HFFc6 (cell line): ENCODE results near the gene DUSP1. TPM values are rescaled to one million over a fixed set of nuclear protein-coding genes. Genes with fewer than 3 reads are reported as not detected.

Experiments used
- DNase-seq: peaks from one replicate; pipeline ENCODE4 v3.0.0-alpha.2; 2018
- H3K27ac Mint-ChIP-seq: 2 replicates; pipeline ENCODE4 v1.8.0; 2020; ENCODE audit warnings: mild to moderate bottlenecking, mixed read lengths
- H3K27me3 Mint-ChIP-seq: 2 replicates; pipeline ENCODE4 v1.8.0; 2021; ENCODE audit warnings: mild to moderate bottlenecking, moderate library complexity, mixed read lengths; ENCODE audit not compliant: insufficient read depth
- H3K36me3 Mint-ChIP-seq: 2 replicates; pipeline ENCODE4 v1.8.0; 2021; ENCODE audit warnings: low read depth, mixed read lengths
- H3K4me1 Mint-ChIP-seq: 2 replicates; pipeline ENCODE4 v1.8.0; 2020; ENCODE audit warnings: low read depth, mixed read lengths
- H3K4me3 Mint-ChIP-seq: 2 replicates; pipeline ENCODE4 v1.8.0; 2020; ENCODE audit warnings: mild to moderate bottlenecking, moderate library complexity, mixed read lengths
- H3K9me3 Mint-ChIP-seq: 2 replicates; pipeline ENCODE4 v1.8.0; 2020; ENCODE audit warnings: mild to moderate bottlenecking, mixed read lengths
- long read RNA-seq: library from polyadenylated mRNA; unstranded; transcript quantifications from one replicate; pipeline ENCODE4 v2.0.0, GENCODE V29; 2019
- total RNA-seq, 6 experiments: library from RNA; stranded (reverse); fragmentation: NEBNext Ultra II Directional; extraction: Animal tissue kit (Norgen Biotek cat#: 25700); gene quantifications; 2 replicates in 1 of 6; 3 replicates in 5 of 6; pipeline ENCODE4 v1.2.3, GENCODE V29; 2021
- TF ChIP-seq, protein P1 (sequence below): fragments of 200-600 bp; sonication (generic); IDR thresholded peaks from 2 replicates; pipeline ENCODE4 v1.5.0; 2021; ENCODE audit warnings: antibody characterized with exemption, mild to moderate bottlenecking

DUSP1 gene
- total RNA-seq = 100 to 1,000 TPM; 213 to 319 (median 307) TPM
- long read RNA-seq, transcript DUSP1-201 (4 exons, 2,019 nt) = major isoform, 671 of 740 reads
- long read RNA-seq, partial matches to known transcripts = 36 of 740 reads
- long read RNA-seq, other reads (novel, unspliced or antisense) = 33 of 740 reads

- H3K9me3 Mint-ChIP-seq = peaks cover 44% of the 10 kb centered on the region
- TF ChIP-seq, protein P1, sequence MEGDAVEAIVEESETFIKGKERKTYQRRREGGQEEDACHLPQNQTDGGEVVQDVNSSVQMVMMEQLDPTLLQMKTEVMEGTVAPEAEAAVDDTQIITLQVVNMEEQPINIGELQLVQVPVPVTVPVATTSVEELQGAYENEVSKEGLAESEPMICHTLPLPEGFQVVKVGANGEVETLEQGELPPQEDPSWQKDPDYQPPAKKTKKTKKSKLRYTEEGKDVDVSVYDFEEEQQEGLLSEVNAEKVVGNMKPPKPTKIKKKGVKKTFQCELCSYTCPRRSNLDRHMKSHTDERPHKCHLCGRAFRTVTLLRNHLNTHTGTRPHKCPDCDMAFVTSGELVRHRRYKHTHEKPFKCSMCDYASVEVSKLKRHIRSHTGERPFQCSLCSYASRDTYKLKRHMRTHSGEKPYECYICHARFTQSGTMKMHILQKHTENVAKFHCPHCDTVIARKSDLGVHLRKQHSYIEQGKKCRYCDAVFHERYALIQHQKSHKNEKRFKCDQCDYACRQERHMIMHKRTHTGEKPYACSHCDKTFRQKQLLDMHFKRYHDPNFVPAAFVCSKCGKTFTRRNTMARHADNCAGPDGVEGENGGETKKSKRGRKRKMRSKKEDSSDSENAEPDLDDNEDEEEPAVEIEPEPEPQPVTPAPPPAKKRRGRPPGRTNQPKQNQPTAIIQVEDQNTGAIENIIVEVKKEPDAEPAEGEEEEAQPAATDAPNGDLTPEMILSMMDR = peak; percentile 69
- peaks cover 42% of the 10 kb centered on the region for H3K36me3 Mint-ChIP-seq
- H3K4me3 Mint-ChIP-seq = peak within 1 kb of the TSS; percentile 99
- peak within 1 kb of the TSS; percentile 99 for H3K27ac Mint-ChIP-seq
- peak; percentile 97 for DNase-seq
- peaks cover 70% of the 10 kb centered on the region for H3K4me1 Mint-ChIP-seq
- H3K27me3 Mint-ChIP-seq = peaks cover 50% of the 10 kb centered on the region
Observed at GRCh38 chr5:172770675-172771438, at the start of gene DUSP1. TSS of gene DUSP1 (minus strand) at chr5:172771195. CDS start at chr5:172770952, 243 bp downstream.

DNA sequence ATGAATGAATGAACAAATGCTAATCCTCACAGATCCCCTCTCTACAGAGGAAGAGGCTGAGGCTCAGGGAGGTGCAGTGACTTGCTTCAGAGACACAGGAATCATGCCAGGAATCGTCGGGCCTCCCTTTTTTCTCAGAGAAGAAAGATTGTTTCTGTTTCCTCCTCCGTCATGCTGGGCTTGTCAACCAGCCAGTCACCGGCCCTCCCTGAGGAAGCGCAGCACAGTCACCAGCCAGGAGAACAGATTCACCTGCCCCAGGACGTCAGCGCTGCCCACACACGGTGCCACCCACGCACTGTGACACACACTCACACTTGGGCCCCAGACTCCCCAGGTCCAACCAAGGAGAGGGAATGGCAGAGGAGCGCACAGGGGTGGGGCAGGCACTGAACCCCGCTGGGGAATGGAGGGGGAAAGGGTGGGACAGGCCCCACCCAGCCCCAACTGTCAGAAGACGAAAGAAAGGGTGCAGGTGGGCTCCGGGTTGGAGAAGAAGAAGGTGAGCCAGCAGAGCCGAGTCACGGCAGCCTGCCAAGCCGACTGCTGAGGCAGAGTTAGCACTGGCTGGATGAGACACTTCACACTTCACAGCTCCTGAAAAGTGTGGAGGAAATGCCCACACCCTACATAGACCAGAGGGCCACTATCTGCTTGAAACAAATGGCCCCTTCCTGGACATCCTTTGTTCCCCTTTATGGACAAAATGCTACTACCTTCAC lies 49.2 kb upstream of the DUSP1 start:
- Mint-ChIP-seq H3K9me3 (peaks cover 11% of the 10 kb centered on the region), H3K36me3 (peaks cover 4% of the 10 kb centered on the region), H3K27ac (no peak overlapping the region), H3K27me3 (no peaks in the 10 kb centered on the region; the same call in none of the 2 replicates), H3K4me3 (no peak overlapping the region), H3K4me1 (peaks cover 30% of the 10 kb centered on the region)
- no peak for DNase-seq
- TF ChIP-seq, protein P1 = no peak

- peaks cover 5% of the 10 kb centered on the region; the same call in 1 of the 2 replicates for H3K9me3 Mint-ChIP-seq
- H3K4me1 Mint-ChIP-seq = peaks cover 30% of the 10 kb centered on the region
- no peak overlapping the region for H3K27ac Mint-ChIP-seq
- H3K27me3 Mint-ChIP-seq = no peaks in the 10 kb centered on the region; the same call in none of the 2 replicates
- no peaks in the 10 kb centered on the region; the same call in 1 of the 2 replicates for H3K36me3 Mint-ChIP-seq
- DNase-seq = no peak
- no peak overlapping the region for H3K4me3 Mint-ChIP-seq
- TF ChIP-seq, protein P1 = no peak
Observed at GRCh38 chr5:172819569-172819968, 48.6 kb upstream of the DUSP1 start.

- TF ChIP-seq, protein P1 = no peak
- no peak overlapping the region for H3K27ac Mint-ChIP-seq
- H3K27me3 Mint-ChIP-seq = no peaks in the 10 kb centered on the region; the same call in none of the 2 replicates
- no peaks in the 10 kb centered on the region for H3K9me3 Mint-ChIP-seq
- no peak for DNase-seq
- peaks cover 30% of the 10 kb centered on the region for H3K4me1 Mint-ChIP-seq
- H3K4me3 Mint-ChIP-seq = no peak overlapping the region
- H3K36me3 Mint-ChIP-seq = no peaks in the 10 kb centered on the region
Observed at GRCh38 chr5:172818081-172818480, 47.1 kb upstream of the DUSP1 start.

DNA sequence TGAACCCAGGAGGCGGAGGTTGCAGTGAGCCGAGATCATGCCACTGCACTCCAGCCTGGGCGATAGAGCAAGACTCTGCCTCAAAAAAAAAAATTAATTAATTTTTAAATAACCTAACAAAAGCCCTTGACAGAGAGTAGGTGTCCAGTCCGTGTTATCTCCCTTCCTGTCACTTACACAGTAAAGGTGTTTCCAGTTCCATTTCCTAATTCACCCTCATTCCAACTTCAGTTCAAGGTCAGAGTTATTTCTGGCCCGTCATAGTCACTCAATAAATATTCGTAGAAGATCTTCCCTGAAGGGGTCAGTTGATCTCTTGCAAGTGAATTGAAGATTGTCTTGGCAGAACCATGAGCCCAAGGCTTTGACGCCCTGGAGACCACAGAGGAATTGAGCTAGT lies 46.7 kb upstream of the DUSP1 start:
- Mint-ChIP-seq H3K9me3 (no peaks in the 10 kb centered on the region), H3K4me3 (no peak overlapping the region), H3K27ac (no peak overlapping the region), H3K27me3 (no peaks in the 10 kb centered on the region; the same call in none of the 2 replicates), H3K4me1 (peaks cover 30% of the 10 kb centered on the region), H3K36me3 (no peaks in the 10 kb centered on the region)
- DNase-seq = no peak
- TF ChIP-seq, protein P1 = no peak
